GM19238 (cell line): Measurements from ENCODE around the gene NFATC2.
"Not testable (repeated sequence)": the region's sequence is repeated elsewhere in the genome, so short reads cannot be mapped to it uniquely, and the experiment has no call there.

ENCODE experiments used
- DNase-seq: peaks from one replicate; pipeline ENCODE4 v3.0.0; 2011; ENCODE audit warnings: low spot score; ENCODE audit not compliant: insufficient read length

NFATC2 gene

DNA sequence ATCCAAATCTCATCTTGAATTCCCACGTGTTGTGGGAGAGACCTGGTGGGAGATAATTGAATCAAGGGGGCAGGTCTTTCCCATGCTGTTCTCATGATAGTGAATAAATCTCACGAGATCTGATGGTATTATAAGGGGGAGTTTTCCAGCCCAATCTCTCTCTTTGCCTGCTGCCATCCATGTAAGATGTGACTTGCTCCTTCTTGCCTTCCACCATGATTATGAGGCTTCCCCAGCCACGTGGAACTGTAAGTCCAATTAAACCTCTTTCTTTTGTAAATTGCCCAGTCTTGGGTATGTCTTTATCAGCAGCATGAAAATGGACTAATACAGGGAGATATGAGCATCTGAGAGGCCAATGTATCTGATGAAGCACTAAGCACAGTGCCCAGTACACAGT lies 26.0 kb upstream of the NFATC2 start:
- not testable (repeated sequence) for DNase-seq

DNA sequence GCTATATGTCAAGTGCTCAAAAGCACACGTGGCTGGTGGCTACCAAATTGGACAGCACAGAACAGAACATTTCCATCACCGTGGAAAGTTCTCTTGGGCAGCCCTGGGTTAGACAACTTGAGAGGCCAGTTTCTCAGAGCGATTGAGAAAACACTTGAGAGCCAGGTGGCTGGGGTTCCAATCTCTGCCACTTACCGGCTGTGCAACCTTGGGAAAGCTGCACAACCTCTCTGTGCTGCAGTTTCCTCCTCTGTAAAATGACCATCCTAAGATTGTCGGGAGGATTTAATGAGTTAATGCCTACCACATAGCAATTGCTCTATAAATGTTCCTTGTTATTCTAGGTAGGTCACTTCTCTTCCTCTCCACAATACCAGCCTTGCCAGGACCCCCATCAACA lies 25.1 kb upstream of the NFATC2 start:
- no peak for DNase-seq

GRCh38 chr20:51566594-51566993 lies 24.1 kb upstream of the NFATC2 start:
- no peak for DNase-seq

- no peak for DNase-seq
Observed at GRCh38 chr20:51565298-51566144, 23.0 kb upstream of the NFATC2 start.

DNA sequence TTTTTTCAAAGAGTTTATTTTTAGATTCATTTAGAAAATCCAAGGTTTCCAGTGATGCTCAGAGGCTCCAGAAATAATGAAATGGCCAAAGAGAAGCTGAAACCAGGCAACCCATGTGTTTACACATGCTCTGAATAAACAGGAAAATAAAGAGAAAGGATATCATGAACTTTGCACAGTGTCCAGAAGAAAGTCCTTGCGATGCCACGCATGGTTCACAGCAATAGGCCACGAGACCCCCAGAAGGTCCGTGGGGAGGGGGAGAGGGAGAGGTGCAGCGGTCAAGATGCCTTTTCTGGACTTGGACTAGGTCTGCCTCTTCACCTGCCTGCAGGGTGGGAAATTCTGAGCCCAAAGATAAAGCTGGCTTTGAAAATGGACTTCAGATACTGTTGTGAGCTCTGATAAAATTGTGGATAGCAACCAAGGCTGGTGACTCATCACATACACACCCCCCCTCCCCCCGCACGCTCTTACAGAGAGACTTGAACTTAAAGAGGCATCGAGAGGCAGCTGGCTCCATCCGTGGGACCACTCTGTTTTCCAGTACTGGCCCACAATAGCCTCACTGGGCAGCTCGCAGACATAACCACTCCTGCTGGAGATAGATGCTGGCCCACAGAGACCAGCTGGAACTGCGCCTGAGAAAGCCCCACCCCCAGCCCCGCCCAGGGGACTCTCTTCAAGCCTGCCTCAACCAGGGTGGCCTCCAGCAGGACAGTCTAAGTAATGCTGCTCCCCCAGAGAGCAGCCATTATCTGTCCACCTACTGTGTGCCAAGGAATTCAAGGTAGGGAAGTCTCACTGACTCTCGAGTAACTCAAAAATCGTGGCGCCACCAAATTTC lies 21.2 kb upstream of the NFATC2 start:
- no peak for DNase-seq

GRCh38 chr20:51563174-51563485 lies 20.6 kb upstream of the NFATC2 start:
- DNase-seq, result no peak

DNA sequence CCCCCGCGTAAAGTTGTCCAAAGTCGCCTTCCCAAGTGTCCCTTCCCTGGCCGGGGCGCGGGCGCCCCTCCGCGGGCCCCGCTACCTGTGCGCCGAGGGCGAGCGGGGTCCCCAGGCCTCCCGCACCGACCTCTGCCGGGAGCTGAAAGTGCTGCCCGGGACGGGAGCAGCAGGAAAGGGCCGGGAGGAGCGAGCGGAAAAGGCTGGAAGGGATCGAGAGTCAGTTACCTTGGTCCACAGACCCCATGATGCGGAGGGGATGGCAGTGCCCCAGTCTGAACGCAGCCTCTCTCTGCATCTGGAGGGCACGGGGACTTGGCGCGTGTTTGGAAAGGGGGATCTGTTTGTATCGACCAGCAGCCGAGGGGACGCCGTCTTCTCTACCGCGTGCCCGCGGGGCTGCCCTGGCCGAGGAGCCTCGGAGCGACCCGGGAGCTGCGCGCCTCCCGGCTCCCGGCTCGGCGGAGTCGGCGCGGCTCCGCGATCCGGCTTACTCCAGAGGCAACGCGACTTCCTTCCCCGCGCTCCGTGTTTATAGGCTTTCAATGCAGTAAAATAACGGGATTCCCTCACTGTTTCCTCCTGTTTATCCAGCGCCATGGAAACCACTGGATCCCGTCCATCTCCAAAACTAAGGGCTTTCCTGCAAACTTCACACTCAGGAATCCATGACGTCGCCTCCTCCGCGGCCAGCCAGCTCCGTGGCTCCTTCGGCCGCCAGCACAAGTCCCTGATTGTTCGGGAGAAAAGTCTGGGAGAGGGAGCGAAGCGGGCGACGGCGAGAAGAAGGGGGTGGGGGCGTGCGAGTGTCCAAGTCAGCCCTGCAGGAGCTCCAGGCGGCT lies 20.0 kb upstream of the NFATC2 start:
- no peak for DNase-seq

- no peak for DNase-seq
Observed at GRCh38 chr20:51562027-51562331, 19.5 kb upstream of the NFATC2 start.

GRCh38 chr20:51560550-51561307 lies 18.2 kb upstream of the NFATC2 start:
- DNase-seq, result no peak

- DNase-seq, result no peak
Observed at GRCh38 chr20:51560042-51560441, 17.5 kb upstream of the NFATC2 start.

- no peak for DNase-seq
Observed at GRCh38 chr20:51554538-51555165, 12.1 kb upstream of the NFATC2 start.

DNA sequence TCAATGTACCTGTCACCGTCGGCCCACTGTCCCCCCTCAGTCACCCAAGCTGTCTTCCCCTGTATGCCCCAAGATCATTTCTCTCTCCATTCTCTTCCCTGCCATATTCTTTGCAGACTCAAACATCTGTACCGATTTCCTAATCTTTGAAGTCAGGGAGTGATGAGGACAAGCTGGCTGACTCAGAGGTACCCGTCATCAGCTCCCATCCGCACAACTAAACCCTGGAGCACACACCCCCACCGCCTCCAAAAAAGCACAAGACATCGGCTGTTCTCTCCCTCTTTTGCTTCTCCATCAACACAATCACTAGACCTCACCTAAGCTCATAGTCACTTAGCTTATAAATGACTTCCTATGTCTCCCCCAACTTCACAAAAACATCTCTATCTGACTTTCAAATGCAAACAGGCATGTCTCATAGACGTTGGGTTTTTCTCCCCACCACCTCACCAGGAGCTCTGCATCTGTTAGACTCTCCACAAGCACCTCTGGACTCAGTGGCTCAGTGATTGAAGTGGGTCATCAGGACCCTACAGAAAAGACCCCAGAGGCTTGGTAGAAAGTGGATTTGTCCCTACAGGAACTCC lies 11.5 kb upstream of the NFATC2 start:
- no peak for DNase-seq

DNA sequence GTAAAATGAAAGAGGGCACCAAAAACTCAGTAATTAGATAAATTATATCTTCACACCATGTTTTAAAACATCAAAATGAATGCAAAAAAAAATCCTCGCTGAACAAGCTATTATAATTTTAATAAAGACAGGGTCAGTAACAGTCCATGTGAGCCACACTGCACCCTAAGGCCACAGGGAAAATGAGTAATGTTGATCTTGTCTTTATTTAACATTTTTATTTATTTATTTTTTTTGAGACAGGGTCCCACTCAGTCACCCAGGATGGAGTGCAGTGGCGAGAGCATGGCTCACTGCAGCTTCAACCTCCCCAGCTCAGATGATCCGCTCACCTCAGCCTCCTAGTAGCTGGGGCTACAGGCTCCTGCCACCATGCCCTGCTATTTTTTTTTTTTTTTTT lies 8.7 kb upstream of the NFATC2 start:
- DNase-seq, result no peak

- no peak for DNase-seq
Observed at GRCh38 chr20:51549474-51549873, 7.0 kb upstream of the NFATC2 start.

GRCh38 chr20:51547951-51548350 lies 5.4 kb upstream of the NFATC2 start:
- no peak for DNase-seq

DNA sequence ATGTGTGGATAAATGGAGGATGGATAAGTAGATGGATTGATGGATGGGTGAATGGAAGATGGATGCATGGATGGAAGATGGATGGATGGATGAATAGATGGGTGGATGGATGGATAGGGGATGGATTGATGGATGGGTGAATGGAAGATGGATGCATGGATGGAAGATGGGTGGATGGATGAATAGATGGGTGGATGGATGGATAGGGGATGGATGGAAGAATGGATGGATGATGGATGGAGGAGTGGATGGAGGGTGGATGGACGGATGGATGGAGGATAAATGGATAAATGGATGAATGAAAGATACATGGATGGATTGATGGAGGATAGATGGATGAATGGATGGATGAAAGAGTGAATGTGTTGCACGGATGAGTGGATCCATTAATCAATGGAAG lies 3.0 kb upstream of the NFATC2 start:
- no peak for DNase-seq

DNA sequence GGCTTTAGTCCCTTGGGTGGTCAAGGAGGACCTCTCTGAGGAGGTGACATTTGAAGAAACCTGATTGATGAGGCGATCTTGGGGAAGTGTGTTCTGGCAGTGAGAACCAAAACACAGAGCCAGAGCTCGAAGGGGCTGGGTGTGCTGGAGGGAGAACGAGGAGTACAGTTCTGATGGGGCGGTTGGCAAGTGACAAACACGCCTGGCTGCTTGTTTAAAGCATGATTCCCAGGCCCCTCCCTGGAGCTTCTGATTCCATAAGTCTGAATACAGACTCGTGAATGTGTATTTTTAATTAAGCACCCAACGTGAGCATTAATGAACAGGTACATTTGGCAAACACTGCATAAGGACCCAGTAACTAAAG lies 886 bp upstream of the NFATC2 start:
- DNase-seq, result no peak

DNA sequence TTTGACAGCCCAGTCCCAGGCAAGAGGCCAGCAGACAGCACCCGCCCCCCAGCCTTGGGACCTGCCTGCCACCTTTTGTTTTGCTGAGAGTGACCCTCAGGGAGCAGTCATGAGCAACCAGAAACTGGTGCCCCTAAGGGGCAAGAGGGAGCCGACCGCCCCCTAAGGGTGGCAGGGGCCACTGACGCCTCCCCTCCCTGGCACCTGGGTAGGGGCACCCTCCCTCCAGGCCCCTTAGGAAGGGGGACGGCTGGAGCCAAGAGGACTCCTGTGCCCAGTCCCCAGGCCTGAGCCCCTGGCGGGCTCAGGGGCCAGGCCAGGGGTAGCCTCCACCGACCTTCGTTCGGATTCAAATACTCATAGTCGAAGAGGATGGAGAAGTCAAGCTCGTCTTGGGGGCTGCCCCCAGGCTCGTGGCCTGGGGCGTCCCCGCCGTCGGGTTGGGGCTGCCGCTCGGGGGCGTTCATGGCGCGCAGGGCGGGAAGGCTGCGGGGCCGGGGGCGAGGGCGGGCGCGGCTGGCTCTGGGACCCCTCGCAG lies 417 bp downstream of the NFATC2 start:
- peak; percentile 52 for DNase-seq

- no peak for DNase-seq
Observed at GRCh38 chr20:51541189-51542032, 1.1 kb downstream of the NFATC2 start.
